ENCODE measurements around the gene DOP1B. TPM values are rescaled to one million over a fixed set of nuclear protein-coding genes. Genes with fewer than 3 reads are reported as not detected.
A peak's percentile ranks its signal among the peaks of the same experiment; 100 is the strongest.

Gene DOP1B
- 0.32 TPM for polyA plus RNA-seq (2012; ENCODE audit: insufficient read depth, insufficient read length, low read depth)

- Histone ChIP-seq H3K9me3 (no peaks in the 10 kb centered on the region), H3K36me3 (no peaks in the 10 kb centered on the region), H3K27me3 (peaks cover 17% of the 10 kb centered on the region), H3K4me3 (ENCODE audit: low read depth, low read length) (peak within 1 kb of the TSS; percentile 59), H3K4me1 (peaks cover 5% of the 10 kb centered on the region)
- peak; percentile 24 for DNase-seq
- no peak for TF ChIP-seq CTCF (IDR thresholded peaks at IDR 0.05; ENCODE audit: low read depth, low read length)
These were observed at the start of gene DOP1B for GRCh38 chr21:36156815-36157670. Gene DOP1B, plus strand, starts transcription at chr21:36156824. Its CDS starts 7,910 bp downstream, at chr21:36164734.

- H3K4me1 ChIP-seq, result no peaks in the 10 kb centered on the region; the same call in 1 of the 2 replicates
- no peak overlapping the region for H3K4me3 ChIP-seq (ENCODE audit: low read depth, low read length)
- H3K27me3 ChIP-seq, result peaks cover under 1% of the 10 kb centered on the region
- H3K9me3 ChIP-seq, result no peaks in the 10 kb centered on the region
- no peaks in the 10 kb centered on the region for H3K36me3 ChIP-seq
- DNase-seq, result no peak
- no peak for TF ChIP-seq CTCF (IDR thresholded peaks at IDR 0.05; ENCODE audit: low read depth, low read length)
These were observed 46.8 kb upstream of the DOP1B start for GRCh38 chr21:36109868-36110267.

- Histone ChIP-seq H3K27me3 (no peaks in the 10 kb centered on the region; the same call in none of the 2 replicates), H3K9me3 (no peaks in the 10 kb centered on the region), H3K36me3 (no peaks in the 10 kb centered on the region), H3K4me3 (ENCODE audit: low read depth, low read length) (no peak overlapping the region), H3K4me1 (no peaks in the 10 kb centered on the region; the same call in 1 of the 2 replicates)
- DNase-seq, result no peak
- TF ChIP-seq CTCF (IDR thresholded peaks at IDR 0.05; ENCODE audit: low read depth, low read length), result no peak
These were observed 45.4 kb upstream of the DOP1B start for GRCh38 chr21:36111238-36111637.

- Histone ChIP-seq H3K4me3 (ENCODE audit: low read depth, low read length) (no peak overlapping the region), H3K4me1 (no peaks in the 10 kb centered on the region; the same call in 1 of the 2 replicates), H3K9me3 (no peaks in the 10 kb centered on the region), H3K36me3 (no peaks in the 10 kb centered on the region), H3K27me3 (no peaks in the 10 kb centered on the region; the same call in 1 of the 2 replicates)
- TF ChIP-seq CTCF (IDR thresholded peaks at IDR 0.05; ENCODE audit: low read depth, low read length), result no peak
- DNase-seq, result no peak
These were observed 42.8 kb upstream of the DOP1B start for GRCh38 chr21:36113647-36114428.

GRCh38 chr21:36115138-36115730 is 41.4 kb upstream of the DOP1B start:
- H3K36me3 ChIP-seq, result no peaks in the 10 kb centered on the region
- no peaks in the 10 kb centered on the region for H3K9me3 ChIP-seq
- TF ChIP-seq CTCF (IDR thresholded peaks at IDR 0.05; ENCODE audit: low read depth, low read length), result no peak
- no peak overlapping the region for H3K4me3 ChIP-seq (ENCODE audit: low read depth, low read length)
- no peak for DNase-seq
- H3K27me3 ChIP-seq, result no peaks in the 10 kb centered on the region
- H3K4me1 ChIP-seq, result no peaks in the 10 kb centered on the region; the same call in 1 of the 2 replicates
